ACHN (cell line): ENCODE data around the gene TIGD7.

Experiments
- DNase-seq: peaks from one replicate; pipeline ENCODE4 v3.0.0-alpha.2; 2015
- in situ Hi-C: cut with HindIII; loops from 2 replicates; pipeline ENCODE4 v1.10.0; 2017; ENCODE audit warnings: low sequenced_read_pairs, low pct_ligation_motif_present, low pct_unique_long_range_greater_than_20kb

The TIGD7 gene

DNA sequence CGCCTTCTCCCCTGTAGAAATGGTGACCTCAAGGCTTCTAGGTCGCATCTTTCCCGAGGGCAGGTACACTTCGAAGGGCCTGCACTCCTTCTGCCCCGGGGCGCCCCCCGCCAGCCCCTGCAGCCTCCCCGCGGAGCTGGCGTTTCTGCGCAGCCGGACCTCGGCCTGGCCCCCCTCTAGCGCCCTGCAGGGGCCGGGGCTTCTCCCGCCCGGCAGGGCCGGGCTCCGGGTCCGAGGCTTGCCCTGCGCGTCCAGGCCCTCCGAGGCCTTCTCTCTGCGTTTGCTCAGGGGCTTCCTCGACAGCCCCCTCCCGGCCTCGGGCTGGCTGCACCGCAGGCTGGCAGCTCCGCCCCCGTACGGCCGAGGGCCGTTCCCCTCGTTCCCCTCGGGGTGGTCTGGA is 50.9 kb downstream of the TIGD7 start:
- in situ Hi-C loops = no loop called here
- DNase-seq = no peak

DNA sequence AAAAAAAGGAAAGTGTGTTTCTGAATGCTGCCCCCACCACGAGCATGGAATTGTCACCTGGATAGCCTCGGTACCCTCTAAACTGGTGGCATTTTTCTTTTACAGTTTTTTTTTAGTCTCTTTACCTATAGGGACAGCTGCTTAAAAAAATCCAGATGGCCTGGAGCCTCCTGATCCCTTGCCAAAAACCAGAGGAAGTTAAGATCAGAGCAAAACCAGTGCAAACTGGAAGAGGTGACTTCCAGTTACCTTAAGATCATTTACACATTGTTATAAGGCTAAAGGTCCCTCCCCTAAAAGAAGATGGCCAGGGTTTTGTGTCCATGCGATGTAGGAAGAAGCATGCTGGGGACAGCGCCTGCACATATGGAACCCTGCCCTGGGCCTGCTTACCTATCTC is 52.3 kb downstream of the TIGD7 start:
- in situ Hi-C loops = no loop called here
- no peak for DNase-seq

DNA sequence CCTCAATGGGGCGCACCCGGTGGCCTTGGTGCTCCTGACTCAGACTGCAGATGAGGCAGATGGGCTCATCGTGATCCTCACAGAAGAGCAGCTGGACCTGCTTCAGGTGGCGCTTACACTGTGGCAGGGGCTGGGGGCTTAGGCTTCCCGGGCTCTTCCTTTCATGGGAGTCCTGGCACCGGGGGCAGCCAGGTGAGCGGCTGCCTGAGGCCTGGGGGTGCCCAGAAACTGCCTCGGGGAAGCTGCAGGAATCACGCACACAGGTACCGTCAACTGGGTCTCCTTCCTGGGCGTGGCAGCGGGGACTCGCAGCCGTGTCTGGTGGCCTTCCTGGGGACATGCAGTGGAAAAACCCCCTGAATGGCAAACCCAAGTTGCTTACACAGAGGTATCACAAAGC is 55.8 kb downstream of the TIGD7 start:
- DNase-seq = no peak
- in situ Hi-C loops = no loop called here

DNA sequence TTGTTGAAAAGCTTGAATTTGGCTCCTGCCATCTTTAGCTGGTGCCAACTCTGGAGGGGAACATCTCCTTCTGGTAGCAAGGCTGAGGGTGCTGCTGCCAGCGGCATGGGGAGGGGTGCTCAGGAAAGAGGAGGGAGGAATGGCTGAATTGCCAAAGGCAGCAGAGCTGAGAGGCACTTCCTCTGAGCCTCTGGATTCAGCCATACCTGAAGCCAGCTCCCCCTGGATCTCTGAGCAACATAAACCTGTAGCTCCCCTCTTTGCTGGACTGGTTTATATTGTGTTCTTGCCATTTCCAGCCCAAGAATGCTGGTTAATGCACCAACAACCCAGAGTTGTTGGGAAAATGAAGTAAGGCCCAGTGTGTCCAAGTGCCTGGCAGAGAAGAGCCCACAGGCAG is 56.2 kb downstream of the TIGD7 start:
- no peak for DNase-seq
- in situ Hi-C loops = no loop called here
